Measurements from ENCODE around the gene NFE2L2.

Gene NFE2L2

GRCh38 chr2:177265824-177266817 is 1.6 kb upstream of the NFE2L2 start:
- peak; percentile 56 for DNase-seq (ENCODE audit: low read depth, low spot score)
- TF ChIP-seq CTCF (IDR thresholded peaks at IDR 0.05; ENCODE audit: low read depth, low read length): no peak
- in situ Hi-C loops (cut with HindIII; ENCODE audit: low sequenced_read_pairs): no loop called here

GRCh38 chr2:177264209-177264692 is 276 bp downstream of the NFE2L2 start:
- DNase-seq (ENCODE audit: low read depth, low spot score): no peak

More at GRCh38 chr2:177265824-177266817, 1.6 kb upstream of the NFE2L2 start:
- no peak overlapping the region for H3K4me3 ChIP-seq (ENCODE audit: low read depth, low read length)

DNA sequence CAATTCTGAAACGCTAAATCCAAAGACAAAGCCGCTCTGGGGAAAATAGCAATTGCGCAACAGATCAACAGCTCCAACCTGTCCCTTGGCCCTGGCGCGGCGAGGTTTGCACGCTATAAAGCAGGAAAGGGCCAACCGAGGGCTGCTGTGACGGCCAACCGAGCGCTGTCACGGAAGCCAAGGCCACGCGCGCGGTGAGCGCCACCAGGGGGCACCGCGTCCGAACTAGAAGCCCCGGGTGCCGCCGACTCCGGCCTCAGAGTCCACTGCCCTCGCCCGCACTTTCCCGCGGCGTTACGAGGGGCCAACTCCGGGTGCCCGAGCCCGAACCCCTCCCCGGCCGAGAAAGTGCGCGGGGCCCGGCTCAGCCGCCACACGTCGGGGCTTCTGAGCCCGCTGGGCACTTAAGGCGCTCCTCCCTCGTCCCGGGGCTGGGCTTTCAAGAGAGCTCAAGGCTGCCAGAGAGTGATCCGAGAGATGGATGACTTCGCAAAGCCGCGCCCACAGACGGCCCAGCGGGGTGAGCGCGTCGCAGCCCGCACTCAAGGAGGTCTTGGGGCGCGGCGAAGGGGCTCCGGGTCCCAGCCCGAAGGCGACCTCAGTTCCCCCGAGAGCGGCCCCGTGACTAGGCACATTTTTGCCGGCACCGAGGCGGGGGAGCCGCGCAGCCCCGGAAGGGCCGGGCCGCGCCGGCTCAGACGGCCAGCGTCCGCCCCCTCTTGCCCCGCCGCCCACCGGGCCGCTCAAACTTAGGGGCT is 897 bp downstream of the NFE2L2 start:
- TF ChIP-seq CTCF (IDR thresholded peaks at IDR 0.05; ENCODE audit: low read depth, low read length): peak; percentile 88
- H3K4me3 ChIP-seq (ENCODE audit: low read depth, low read length): peak overlapping the region; percentile 84
- DNase-seq (ENCODE audit: low read depth, low spot score): peak; percentile 99
- in situ Hi-C loops (cut with HindIII; ENCODE audit: low sequenced_read_pairs): no loop called here

More at GRCh38 chr2:177264209-177264692, 276 bp downstream of the NFE2L2 start:
- no peak for TF ChIP-seq CTCF (IDR thresholded peaks at IDR 0.05; ENCODE audit: low read depth, low read length)
- H3K4me3 ChIP-seq (ENCODE audit: low read depth, low read length): peak overlapping the region; percentile 84
- in situ Hi-C loops (cut with HindIII; ENCODE audit: low sequenced_read_pairs): no loop called here

DNA sequence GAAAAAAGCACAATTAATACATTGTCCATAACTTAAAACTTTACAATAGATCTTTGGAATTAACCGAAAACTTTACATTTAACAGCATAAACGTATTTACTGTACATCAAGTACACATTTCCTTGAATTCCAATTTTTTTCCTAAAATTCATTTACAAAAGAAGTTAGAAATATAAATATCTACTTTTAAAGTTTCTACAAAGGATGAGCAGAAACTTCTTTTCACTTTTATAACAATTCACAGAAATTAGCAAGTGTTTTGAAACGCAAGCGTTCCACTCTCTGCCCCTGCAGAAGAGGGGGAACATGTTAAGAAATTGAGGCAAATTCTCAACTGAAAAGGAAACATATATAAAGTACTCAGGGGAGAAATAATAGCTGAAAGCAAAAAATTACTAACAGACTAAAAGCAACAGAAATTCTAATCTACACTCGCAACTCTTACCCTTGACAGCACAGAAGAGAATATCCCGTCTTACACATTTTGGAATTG is 1.5 kb downstream of the NFE2L2 start:
- in situ Hi-C loops (cut with HindIII; ENCODE audit: low sequenced_read_pairs): no loop called here
- no peak for DNase-seq (ENCODE audit: low read depth, low spot score)
- TF ChIP-seq CTCF (IDR thresholded peaks at IDR 0.05; ENCODE audit: low read depth, low read length): no peak
- H3K4me3 ChIP-seq (ENCODE audit: low read depth, low read length): peak overlapping the region; percentile 84

DNA sequence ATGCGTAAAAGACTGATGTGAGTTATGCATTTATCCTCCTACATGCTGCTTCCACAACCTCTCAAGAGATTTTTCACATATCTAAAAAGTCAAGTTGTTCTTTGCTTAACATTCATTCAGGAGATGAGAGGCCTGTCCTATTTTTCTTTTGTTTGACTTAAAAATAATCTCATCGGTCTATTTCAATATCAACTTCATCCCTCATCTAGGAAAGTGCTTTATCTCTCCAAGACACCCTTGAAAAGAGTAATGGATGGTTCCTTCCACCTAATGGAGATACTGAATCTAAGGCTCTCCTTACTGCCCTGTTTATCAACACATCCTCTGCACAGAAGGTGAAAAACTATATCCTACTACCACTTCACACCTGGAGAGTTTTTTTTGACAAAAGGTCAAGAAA is 2.4 kb downstream of the NFE2L2 start:
- no peak for DNase-seq (ENCODE audit: low read depth, low spot score)
- in situ Hi-C loops (cut with HindIII; ENCODE audit: low sequenced_read_pairs): no loop called here
- peak overlapping the region; percentile 84 for H3K4me3 ChIP-seq (ENCODE audit: low read depth, low read length)
- TF ChIP-seq CTCF (IDR thresholded peaks at IDR 0.05; ENCODE audit: low read depth, low read length): no peak

All from astrocyte of the spinal cord (primary cell).